Dermis microvascular lymphatic vessel endothelial cell (primary cell): ENCODE data around the gene LRATD1. TPM values are rescaled to one million over a fixed set of nuclear protein-coding genes. Genes with fewer than 3 reads are reported as not detected.

Experiments used
- DNase-seq, 2 donors: peaks; one replicate each; pipeline versions ENCODE4 v3.0.0 to v3.0.0-alpha.2; 2010; ENCODE audit warnings: low read depth in 2 of 2
- total RNA-seq: library from RNA; depleted of rRNA; stranded (reverse); fragments of >200 nt; gene quantifications from 2 replicates; pipeline ENCODE4 v1.2.1, GENCODE V29; 2014

The LRATD1 gene
- total RNA-seq, 1 donor from 2014 or later = 3.6 TPM

DNA sequence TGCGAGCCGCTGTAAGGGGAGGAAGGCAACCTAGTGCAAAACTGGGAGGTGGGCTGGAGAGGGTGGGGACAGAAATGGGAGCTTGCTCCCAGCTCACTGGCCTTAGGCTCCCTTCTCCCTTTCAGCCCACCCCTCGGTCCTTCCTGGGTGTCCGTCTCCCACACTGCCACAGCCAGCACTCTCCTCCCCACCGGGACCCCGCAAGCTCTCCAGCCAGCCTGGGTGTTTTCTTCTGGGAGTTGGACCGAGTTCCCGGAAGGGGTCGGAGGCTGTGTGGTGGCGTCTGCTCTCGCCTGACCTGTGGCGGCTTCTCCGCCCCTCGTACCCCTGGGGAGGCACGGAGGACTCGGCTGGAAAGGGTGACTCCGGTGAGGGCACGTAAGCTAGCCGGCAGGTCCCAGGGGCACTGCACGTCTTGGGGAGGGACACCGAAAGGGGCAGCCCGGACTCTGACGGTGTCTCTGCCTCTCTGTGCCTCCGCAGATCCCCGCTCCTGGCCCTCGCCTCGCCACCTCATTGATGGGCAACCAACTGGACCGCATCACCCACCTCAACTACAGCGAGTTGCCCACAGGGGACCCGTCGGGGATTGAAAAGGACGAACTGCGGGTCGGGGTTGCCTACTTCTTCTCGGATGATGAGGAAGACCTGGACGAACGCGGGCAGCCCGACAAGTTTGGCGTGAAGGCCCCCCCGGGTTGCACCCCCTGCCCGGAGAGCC, 1.1 kb downstream of the LRATD1 start:
- DNase-seq = no peak

DNA sequence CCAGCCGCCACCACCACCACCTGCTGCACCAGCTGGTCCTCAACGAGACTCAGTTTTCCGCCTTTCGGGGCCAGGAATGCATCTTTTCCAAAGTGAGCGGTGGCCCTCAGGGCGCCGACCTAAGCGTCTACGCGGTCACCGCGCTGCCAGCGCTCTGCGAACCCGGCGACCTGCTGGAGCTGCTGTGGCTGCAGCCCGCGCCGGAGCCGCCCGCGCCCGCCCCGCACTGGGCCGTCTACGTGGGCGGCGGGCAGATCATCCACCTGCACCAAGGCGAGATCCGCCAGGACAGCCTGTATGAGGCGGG, 1.6 kb downstream of the LRATD1 start:
- no peak for DNase-seq

DNA sequence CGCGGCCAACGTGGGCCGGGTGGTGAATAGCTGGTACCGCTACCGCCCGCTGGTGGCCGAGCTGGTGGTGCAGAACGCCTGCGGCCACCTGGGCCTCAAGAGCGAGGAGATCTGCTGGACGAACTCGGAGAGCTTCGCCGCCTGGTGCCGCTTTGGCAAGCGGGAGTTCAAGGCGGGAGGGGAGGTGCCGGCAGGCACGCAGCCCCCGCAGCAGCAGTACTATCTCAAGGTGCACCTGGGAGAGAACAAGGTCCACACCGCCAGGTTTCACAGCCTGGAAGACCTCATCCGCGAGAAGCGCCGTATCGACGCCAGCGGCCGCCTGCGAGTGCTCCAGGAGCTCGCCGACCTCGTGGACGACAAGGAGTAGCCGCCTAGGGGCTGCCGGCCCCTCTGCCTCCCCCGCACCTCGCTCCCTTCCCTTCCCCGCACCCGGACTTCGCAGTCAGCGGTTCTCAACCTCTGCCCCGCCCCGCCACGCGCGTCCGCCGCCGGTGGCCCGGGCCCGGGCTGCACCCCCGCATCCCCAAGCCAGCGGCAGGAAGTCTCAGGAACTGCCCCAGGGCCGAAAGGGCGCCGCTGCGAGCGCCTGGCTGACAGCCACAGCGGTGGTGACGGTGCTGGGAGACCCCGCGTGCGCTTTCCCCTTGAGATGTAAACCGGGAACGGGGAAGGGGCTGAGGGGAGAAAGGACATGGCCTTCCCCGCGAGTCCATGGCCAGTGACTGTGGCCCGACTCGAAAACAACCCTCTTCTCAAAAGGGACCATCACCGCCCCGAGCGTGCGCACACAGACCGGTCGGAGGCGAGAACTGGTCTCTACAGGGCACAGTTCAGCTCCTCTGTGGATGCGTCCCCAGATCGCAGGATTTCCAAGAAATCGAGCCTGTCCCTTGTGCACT, 2.2 kb downstream of the LRATD1 start:
- peak; percentile 42 to 80 for DNase-seq

DNA sequence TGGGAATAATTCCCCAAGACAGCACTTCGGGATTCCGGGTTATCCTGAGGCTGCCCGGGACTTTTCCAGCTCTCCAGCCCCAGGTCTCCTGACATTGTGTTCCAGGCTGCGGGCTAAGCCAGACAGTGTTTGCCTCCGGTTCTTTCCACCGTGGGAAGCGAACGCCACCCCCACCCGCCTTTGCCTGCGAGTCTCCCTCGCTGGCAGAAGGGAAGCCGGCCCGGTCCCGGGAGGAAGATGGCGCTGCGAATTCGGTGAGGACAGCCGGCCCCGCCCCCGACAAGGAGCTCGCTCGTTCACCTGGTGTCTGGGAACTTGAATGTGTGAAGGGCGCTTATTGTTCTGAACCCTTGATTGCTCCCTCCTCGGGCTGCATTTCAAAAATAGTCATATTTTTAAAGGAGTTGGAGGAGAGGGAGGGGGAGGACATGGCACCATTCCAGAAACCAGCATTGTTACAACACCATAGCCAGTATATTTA, 2.9 kb downstream of the LRATD1 start:
- peak; percentile 37 to 66 for DNase-seq

DNA sequence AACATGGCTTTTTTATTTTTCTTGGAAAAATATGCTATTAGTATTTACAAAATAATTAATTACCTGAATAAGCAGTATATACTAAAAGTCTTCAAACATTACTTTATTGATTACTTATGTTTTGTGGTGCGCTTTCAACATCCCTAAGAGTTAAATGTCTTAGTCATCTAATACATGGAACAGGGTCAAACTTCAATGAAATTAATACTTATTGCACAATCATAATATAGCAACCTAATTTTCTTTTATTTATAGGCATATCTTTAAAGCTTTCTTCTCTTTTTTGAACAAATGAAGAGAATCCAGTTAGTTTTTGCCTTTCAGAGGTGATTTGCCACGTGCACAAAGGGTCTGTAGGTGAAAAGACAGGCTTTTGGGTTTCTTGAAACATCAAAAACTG, 6.0 kb downstream of the LRATD1 start:
- no peak for DNase-seq

DNA sequence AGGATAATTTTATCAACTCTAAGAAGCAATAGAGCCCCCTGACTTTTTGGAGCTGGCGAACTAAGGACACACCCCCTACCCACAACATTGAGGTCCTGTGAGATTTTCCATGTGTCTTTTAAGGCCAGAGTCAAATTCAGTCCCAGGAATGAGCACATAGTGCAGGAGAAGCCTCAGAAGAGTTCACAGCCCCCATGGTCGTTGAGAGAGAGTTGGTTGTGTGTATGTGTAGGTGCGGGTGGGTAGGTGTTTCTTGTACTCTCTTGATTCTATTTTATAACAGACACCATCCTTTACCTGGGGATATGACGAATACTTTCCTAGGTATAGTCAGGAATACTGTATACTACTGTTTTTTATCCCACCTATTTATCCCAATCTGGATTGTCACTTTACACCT, 8.6 kb downstream of the LRATD1 start:
- no peak for DNase-seq

DNA sequence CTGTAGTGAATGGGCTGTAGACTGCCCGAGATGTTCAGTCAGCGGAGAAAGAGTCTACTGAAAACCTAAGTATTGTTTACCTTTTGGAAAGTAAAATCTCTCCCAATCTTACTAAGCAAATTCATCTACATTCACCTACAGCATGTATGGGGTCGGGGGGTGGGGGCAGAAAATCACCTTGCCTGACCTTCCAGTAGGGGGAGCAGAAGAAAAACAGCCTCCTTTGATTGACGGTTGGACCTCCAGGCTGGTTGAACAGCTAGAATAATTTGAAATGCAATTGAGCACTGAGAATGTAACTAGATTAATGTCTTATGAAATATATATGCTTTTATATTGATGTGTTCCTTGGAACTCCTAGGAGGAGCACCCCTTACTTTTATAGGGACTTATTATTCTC, 10.0 kb downstream of the LRATD1 start:
- no peak for DNase-seq

DNA sequence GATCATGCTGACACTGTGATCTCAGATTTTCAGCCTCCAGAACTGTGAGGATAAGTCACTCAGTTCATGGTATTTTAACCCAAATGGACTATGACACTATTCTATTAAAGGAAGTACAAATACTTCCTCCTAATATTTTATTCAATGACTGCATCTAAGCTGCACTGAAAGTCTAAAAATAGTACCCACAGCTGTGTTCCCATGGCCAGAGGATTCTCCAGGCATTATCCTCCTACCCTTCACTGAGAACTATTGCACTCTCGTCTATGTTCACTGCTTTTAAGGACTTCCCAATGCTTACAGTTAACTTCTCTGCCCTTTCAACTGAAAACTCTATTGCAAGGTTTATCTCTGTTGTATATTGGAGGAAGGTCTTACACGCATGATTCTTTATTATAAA, 15.2 kb downstream of the LRATD1 start:
- DNase-seq = no peak

DNA sequence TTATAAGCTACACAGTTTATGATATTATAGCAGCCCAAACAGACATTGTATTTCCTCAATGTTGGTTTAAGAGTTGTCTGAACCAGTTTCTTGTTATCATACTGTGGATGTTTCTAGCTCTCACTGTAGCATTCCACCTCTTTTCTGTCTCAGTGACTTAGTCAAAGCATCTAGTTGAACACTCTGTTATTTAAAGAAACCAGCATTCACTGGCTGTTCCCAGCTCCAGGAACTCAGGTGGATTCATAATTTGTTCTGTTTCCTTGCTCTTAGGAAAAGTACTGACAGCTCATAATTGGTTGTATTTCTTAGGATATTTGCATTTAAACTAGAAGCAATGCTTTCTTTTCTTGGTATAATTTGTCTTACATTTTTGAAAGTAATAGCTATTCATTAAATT, 17.5 kb downstream of the LRATD1 start:
- no peak for DNase-seq

DNA sequence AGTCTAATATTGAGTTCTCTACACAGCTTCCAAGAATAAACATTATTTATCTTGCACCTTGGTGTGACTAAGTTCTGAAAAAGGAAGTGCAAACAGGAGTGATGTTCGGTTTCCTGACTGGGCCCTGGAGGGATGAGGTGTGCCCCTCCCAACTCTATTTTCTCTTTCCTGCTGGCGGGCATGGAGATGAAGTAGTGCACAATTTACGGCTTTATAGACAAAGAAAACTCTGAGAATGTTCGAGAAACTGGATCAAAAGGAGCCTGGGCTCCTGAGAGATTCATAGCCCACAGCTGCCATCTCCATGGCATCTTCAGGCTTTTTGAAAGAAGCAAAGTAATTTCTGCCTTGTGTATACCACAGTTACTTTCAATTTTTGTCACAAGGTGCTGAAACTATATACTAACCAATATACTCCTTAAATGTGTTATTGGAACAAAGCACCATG, 22.3 kb downstream of the LRATD1 start:
- no peak for DNase-seq

DNA sequence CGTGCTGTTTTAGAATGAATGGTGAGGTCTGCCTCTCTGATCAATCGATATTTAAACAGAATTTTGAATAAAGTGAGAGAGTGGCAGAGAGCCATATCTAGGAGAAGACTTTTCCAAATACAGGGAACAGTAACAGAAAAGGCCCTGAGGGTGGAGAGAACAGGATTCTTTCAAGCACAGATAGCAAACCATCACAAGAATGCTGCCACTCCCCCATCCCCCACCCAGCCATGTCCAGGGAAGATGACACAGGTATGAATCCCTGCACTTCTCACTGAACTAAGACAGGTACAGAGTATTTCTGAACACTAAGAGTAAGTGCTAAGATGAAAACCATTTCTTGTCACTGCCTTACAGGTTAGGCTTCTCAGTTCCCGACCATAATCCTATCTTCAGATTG, 23.6 kb downstream of the LRATD1 start:
- DNase-seq = no peak

DNA sequence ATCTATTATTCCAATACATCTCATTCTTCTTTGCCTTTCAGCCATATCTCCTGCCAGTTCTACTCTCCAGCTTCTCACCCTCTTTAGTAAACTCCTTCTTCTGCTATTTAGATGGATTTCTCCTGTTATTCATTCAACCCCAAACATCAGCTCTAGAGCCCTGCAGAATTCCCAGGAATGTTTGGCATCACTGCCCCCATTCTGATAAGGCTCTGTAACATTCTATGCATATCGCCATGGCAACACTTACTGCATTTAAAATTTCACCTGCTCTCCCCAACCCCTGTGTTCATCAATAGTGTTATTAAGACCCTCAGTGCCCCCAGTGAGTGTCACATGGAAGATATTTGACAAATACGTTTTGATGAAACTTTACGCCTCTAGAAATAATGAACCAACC, 28.6 kb downstream of the LRATD1 start:
- no peak for DNase-seq

DNA sequence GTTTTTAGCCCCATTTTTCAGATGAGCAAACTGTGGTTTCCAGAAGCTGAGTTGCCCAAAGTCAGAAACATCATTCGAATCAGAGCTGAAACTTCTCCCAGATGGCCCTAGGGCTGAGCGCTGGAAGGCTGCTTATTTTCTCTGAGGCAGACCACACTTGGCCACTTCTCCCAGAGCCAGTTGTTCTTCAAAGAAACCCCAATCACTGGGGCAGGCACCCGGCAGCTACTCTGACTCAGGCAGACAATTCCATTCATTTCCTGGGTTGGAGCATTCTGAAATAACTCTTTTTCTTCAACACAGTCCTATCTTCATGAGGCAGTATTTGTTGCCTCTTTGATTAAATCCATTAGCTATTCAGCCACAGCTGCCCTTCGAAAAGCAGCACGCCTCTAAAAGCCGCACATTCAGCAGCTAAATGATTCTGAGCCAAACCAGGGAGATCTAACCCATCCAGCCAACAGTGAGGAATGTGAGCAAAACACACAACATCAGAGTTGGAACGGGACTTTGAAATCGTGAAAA, 40.9 kb downstream of the LRATD1 start:
- no peak for DNase-seq

DNA sequence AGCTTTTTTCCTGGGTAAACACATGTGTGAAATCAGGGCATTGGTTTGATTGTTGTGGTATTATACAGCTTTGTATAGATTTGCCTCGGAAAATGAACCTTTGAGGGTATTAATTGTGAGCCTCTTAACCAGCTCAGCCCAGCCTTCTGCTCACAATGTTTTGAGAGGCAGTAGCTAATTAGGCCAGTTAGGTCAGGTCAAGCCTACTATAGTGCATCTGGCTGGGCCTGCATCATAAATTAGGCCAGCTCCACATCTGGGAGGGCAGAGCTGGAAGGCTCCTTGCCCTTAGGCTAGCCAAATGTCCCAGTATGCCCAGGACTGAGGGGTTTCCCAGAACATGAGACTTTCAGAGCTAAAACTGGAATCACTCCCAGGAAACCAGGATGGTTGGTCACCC, 43.0 kb downstream of the LRATD1 start:
- no peak for DNase-seq

DNA sequence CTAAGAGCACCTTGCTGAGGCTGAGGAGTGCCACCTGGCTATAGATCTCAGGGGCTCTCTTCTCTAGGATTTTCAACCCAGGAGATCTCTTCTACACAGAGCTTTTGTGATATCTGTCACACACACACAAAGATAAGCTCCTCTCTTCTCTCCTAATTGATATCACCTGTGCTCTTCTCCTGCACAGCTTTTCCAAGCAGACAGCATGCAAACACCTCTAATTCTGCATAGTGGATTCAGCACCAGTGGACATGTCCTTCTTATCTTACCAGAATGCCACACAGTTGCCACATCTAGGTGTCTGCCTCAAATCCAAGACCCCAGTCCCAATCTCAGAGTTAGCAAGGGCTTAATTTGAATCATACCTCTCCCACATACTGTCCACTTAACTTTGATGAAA, 43.9 kb downstream of the LRATD1 start:
- no peak for DNase-seq

DNA sequence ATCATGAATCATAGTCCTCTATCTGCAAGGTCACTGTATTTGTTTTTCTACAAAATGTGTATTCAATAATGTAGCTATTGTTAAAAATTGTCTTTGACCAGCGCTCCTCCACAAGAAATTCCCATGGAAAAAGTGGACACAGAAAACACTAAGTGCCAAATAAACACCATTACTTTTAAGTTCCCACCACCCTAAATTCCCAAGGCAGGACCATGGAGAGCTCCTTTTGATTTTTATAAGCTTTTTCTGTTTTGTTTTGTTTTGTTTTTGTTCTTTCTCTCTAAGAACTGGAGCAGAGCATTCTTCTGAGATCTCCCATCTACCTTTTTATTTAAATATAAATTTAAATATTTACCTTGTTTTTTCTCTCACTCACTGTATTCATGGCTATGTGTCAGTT, 44.5 kb downstream of the LRATD1 start:
- no peak for DNase-seq

DNA sequence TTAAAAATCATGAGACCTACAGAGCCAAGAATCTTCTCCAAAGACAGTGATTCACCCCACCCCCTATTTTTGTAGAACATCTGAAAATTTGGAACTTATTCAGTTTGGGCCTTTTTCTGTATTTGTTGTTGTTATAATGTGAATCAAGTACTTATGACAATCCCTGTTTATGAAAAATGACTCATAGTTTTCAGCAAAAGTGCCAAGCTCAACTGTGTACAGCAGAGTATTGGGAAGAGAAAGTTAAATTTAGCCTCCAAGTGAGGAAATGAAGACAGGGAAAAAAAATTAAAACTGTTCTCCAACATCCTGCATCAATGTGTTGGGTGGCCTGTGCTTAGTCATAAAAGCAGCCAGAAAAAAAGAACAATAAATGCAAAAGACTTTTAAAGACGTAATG, 46.2 kb downstream of the LRATD1 start:
- DNase-seq = no peak

DNA sequence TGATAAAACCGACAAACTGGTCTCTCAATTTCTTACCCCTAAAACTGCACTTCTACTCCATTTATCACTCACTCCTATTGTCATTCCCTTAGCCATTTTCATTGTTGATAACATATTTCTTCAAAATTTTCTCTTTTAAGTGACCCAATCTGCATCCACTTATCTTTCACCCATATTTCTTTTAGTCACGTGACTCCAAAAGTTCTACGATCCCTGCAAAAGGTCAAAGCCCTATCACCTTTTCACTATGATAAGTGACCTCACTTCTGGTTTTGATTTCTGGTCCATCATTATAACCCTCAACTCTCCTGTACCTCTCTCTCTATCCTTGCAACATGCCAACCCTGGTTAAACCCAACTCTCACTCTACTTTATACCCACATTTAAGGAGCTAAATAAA, 49.1 kb downstream of the LRATD1 start:
- no peak for DNase-seq
